ENCODE results near the gene OPCML.

The OPCML gene

GRCh38 chr11:132367293-132367692 lies 1165.0 kb downstream of the OPCML start:
- DNase-seq: no peak

GRCh38 chr11:132365650-132366049 lies 1166.7 kb downstream of the OPCML start:
- no peak for DNase-seq

Data from inflammatory macrophage treated with lipopolysaccharide for 4 hours (primary cell).